ENCODE measurements around the gene FGF5. TPM values are rescaled to one million over a fixed set of nuclear protein-coding genes. Genes with fewer than 3 reads are reported as not detected.

Gene FGF5, protein sequence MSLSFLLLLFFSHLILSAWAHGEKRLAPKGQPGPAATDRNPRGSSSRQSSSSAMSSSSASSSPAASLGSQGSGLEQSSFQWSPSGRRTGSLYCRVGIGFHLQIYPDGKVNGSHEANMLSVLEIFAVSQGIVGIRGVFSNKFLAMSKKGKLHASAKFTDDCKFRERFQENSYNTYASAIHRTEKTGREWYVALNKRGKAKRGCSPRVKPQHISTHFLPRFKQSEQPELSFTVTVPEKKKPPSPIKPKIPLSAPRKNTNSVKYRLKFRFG
- total RNA-seq = not detected

DNA sequence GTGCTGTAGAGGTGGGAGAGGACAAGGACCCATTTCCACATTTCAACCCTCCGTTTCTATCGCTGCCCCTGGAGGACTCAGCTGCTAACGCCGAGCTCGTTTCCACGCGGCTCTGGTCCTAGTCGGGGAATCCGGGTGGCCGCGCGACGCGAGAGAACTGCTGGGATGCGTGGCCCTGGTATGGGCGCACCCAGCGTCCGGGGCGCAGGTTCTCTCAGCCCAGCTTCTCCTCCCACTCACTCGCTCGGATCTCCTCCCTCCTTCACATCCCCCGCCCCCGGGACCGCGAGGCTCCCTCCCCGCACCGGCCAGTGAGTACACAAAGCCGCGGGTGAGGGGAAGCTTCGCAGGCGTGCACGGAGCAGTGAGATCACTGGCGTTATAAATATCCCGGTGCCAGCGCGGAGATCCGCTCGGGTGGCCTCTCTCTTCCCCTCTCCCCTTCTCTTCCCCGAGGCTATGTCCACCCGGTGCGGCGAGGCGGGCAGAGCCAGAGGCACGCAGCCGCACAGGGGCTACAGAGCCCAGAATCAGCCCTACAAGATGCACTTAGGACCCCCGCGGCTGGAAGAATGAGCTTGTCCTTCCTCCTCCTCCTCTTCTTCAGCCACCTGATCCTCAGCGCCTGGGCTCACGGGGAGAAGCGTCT lies at the start of gene FGF5:
Gene FGF5, plus strand, starts transcription at position 412 of the 649 bp plus-strand sequence. Its CDS starts 161 bp downstream, at position 573.
- intact Hi-C loops (cut with DNase I) = no loop called here
- H3K27me3 ChIP-seq = no peaks in the 10 kb centered on the region
- H3K27ac ChIP-seq = no peak within 1 kb of the TSS

DNA sequence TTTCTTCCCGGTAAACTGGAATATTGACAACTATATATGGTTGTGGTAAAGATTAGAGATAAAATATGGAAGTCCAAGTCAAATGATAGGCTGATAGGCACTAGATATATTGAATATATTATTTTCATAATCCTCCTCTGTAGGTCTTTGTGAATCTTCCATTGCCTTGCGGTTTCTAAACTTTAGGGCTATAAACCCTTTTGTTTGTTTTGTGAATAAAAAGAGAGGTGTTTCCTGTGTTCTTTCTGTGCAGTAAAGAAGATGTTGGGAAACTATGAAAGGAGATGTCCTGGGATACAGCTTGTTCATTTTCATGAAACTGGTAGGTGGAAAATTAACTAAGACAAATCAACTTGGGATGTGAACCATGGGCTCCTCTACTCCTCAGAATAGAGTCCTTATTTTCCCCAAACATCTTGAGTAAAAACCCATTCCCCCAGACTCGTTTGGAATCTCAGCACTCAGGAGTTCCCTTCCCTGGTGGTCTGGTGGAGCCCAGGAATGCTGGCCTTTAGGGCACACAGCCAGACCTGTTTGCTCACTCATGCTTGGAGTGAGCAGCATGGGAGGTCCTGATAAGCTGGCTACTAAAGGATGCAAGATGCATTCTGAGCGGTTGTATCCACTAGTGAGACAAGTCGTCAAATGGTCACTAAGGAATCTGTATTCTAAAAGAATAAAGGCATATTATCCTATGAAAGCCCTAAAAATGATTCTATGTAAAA lies 47.0 kb upstream of the FGF5 start:
- H3K4me1 ChIP-seq = no peaks in the 10 kb centered on the region
- no peak for DNase-seq (ENCODE audit: extremely low spot score in 2 of 2)
- H3K27me3 ChIP-seq = no peaks in the 10 kb centered on the region
- H3K36me3 ChIP-seq = no peaks in the 10 kb centered on the region
- no peak for TF ChIP-seq POLR2AphosphoS5 (IDR thresholded peaks at IDR 0.05; ENCODE audit: insufficient read depth in 1 of 2, low read depth in 1 of 2)
- TF ChIP-seq POLR2A (IDR thresholded peaks at IDR 0.05) = no peak
- TF ChIP-seq, protein P1, sequence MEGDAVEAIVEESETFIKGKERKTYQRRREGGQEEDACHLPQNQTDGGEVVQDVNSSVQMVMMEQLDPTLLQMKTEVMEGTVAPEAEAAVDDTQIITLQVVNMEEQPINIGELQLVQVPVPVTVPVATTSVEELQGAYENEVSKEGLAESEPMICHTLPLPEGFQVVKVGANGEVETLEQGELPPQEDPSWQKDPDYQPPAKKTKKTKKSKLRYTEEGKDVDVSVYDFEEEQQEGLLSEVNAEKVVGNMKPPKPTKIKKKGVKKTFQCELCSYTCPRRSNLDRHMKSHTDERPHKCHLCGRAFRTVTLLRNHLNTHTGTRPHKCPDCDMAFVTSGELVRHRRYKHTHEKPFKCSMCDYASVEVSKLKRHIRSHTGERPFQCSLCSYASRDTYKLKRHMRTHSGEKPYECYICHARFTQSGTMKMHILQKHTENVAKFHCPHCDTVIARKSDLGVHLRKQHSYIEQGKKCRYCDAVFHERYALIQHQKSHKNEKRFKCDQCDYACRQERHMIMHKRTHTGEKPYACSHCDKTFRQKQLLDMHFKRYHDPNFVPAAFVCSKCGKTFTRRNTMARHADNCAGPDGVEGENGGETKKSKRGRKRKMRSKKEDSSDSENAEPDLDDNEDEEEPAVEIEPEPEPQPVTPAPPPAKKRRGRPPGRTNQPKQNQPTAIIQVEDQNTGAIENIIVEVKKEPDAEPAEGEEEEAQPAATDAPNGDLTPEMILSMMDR (IDR thresholded peaks at IDR 0.05) = no peak
- intact Hi-C loops (cut with DNase I) = no loop called here
- H3K27ac ChIP-seq = no peak overlapping the region
- H3K9me3 ChIP-seq = no peaks in the 10 kb centered on the region
- no peak overlapping the region for H3K4me3 ChIP-seq

More for the DNA sequence above, at the start of gene FGF5:
- H3K36me3 ChIP-seq = no peaks in the 10 kb centered on the region
- H3K4me1 ChIP-seq = peaks cover 21% of the 10 kb centered on the region
- peak within 1 kb of the TSS; percentile 27 to 36 for H3K4me3 ChIP-seq
- H3K9me3 ChIP-seq = no peaks in the 10 kb centered on the region
- DNase-seq (ENCODE audit: extremely low spot score in 2 of 2) = no peak
- TF ChIP-seq, protein P1 (IDR thresholded peaks at IDR 0.05) = no peak
- no peak for TF ChIP-seq POLR2A (IDR thresholded peaks at IDR 0.05)
- no peak for TF ChIP-seq POLR2AphosphoS5 (IDR thresholded peaks at IDR 0.05; ENCODE audit: insufficient read depth in 1 of 2, low read depth in 1 of 2)

DNA sequence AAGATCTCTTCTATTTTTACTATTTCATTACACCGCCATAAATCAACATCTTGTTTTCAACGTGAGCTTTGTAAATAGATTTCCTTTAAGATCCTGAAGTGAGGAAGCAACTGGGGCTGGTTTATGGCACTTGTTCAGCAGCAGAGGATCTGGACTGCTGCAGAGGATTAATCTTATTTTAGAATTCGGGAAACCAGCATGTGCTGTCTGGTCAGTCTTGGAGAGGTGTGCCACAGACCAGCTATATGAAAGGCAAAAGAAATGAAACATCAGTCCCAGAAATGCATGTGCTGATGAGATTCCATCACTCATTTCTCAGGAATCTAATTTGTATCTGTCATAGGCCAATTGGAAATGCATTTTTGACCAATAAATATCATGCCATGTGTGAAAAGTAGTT lies 45.8 kb upstream of the FGF5 start:
- H3K36me3 ChIP-seq = no peaks in the 10 kb centered on the region
- TF ChIP-seq, protein P1 (IDR thresholded peaks at IDR 0.05) = no peak
- no peak for TF ChIP-seq POLR2AphosphoS5 (IDR thresholded peaks at IDR 0.05; ENCODE audit: insufficient read depth in 1 of 2, low read depth in 1 of 2)
- no peak for TF ChIP-seq POLR2A (IDR thresholded peaks at IDR 0.05)
- intact Hi-C loops (cut with DNase I) = no loop called here
- no peaks in the 10 kb centered on the region for H3K4me1 ChIP-seq
- no peaks in the 10 kb centered on the region for H3K9me3 ChIP-seq
- no peak for DNase-seq (ENCODE audit: extremely low spot score in 2 of 2)
- no peak overlapping the region for H3K27ac ChIP-seq
- no peaks in the 10 kb centered on the region for H3K27me3 ChIP-seq
- H3K4me3 ChIP-seq = no peak overlapping the region

DNA sequence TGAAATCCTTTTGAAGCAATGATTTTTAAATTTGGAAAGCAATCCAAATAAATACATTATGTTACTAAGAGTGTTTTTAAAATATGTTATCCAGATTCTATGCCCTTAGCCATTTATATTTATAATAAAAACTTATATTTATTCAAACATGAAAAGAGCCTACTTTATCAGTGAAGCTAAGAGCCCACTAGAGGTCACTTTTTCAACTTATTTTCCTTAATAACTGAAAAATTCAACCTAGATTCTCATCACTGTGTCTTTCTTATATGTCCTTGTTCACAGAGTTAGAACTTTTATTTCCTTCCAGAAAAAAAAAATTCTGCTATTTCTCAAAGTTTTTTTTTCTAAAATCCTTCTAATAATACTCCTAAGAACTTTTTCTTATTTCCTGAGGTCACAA lies 45.3 kb upstream of the FGF5 start:
- no peak overlapping the region for H3K27ac ChIP-seq
- H3K27me3 ChIP-seq = no peaks in the 10 kb centered on the region
- intact Hi-C loops (cut with DNase I) = no loop called here
- no peaks in the 10 kb centered on the region for H3K9me3 ChIP-seq
- H3K36me3 ChIP-seq = no peaks in the 10 kb centered on the region
- no peak overlapping the region for H3K4me3 ChIP-seq
- H3K4me1 ChIP-seq = no peaks in the 10 kb centered on the region
- TF ChIP-seq POLR2A (IDR thresholded peaks at IDR 0.05) = no peak
- no peak for TF ChIP-seq POLR2AphosphoS5 (IDR thresholded peaks at IDR 0.05; ENCODE audit: insufficient read depth in 1 of 2, low read depth in 1 of 2)
- TF ChIP-seq, protein P1 (IDR thresholded peaks at IDR 0.05) = no peak
- no peak for DNase-seq (ENCODE audit: extremely low spot score in 2 of 2)
